Measurements from ENCODE around the gene SCN9A. TPM values are rescaled to one million over a fixed set of nuclear protein-coding genes. Genes with fewer than 3 reads are reported as not detected.

Gene SCN9A
- total and polyA plus RNA-seq, 2 of the 4 experiments (the other 2 are of a cell fraction): 40.1 to 135 TPM

GRCh38 chr2:166334805-166335204 lies 40.9 kb downstream of the SCN9A start:
- ChIA-PET CTCF (interaction anchor here (0.6 to 0.7 kb wide), 2 partner anchors 27 to 207 kb away, joined by 3 read pairs; partner anchors contain the start of gene SCN1A), POLR2A (ENCODE audit: unreplicated experiment) (no interaction called here)
- Histone ChIP-seq H3K27me3 (ENCODE audit: control insufficient read depth, insufficient read depth, low read length) (no peaks in the 10 kb centered on the region), H2AK9ac (replicated peaks; ENCODE audit: low read depth, low read length, poor library complexity) (no peak overlapping the region), H3K14ac (replicated peaks; ENCODE audit: low read depth, low read length) (no peak overlapping the region), H4K5ac (ENCODE audit: low read depth, low read length) (no peak overlapping the region), H3K4ac (ENCODE audit: low read depth, low read length) (no peak overlapping the region), H2AFZ (replicated peaks; ENCODE audit: low read length, poor library complexity) (no peak overlapping the region), H3K4me1 (ENCODE audit: control insufficient read depth, insufficient read depth, low read length) (peaks cover 6% of the 10 kb centered on the region), H2BK20ac (ENCODE audit: low read depth, low read length) (no peak overlapping the region), H3K27ac (ENCODE audit: insufficient read depth, low read length) (no peak overlapping the region), H3K36me3 (ENCODE audit: control insufficient read depth, insufficient read depth, low read length) (no peaks in the 10 kb centered on the region), H2BK15ac (ENCODE audit: low read depth, low read length) (no peak overlapping the region), H2AK5ac (ENCODE audit: low read depth, low read length) (no peak overlapping the region), H4K8ac (ENCODE audit: low read depth in 2 of 2, low read length in 2 of 2) (no peak overlapping the region), H4K91ac (ENCODE audit: insufficient read depth, low read depth, low read length) (no peak overlapping the region), H3K23ac (ENCODE audit: low read depth, low read length) (no peak overlapping the region), H3K4me3 (ENCODE audit: insufficient read depth, low read depth, low read length) (no peak overlapping the region), H3K4me2 (ENCODE audit: low read depth, low read length) (no peak overlapping the region), H3K9ac (ENCODE audit: low read depth, low read length) (no peak overlapping the region), H3K56ac (ENCODE audit: extremely low read depth, insufficient read depth, low read length) (no peak overlapping the region), H3K79me1 (ENCODE audit: low read depth in 1 of 2, low read length in 2 of 2) (peaks cover 20 to 30% of the 10 kb centered on the region in 2 experiments), H3K18ac (ENCODE audit: low read depth, low read length) (no peak overlapping the region), H4K20me1 (ENCODE audit: insufficient read depth, low read length) (no peaks in the 10 kb centered on the region), H3K9me3 (ENCODE audit: control insufficient read depth, insufficient read depth, low read length) (no peaks in the 10 kb centered on the region), H3K9me1 (ENCODE audit: insufficient read depth, low read length) (no peaks in the 10 kb centered on the region), H2BK120ac (ENCODE audit: low read depth, low read length) (no peak overlapping the region), H2BK5ac (ENCODE audit: low read depth, low read length, poor library complexity, severe bottlenecking) (peak overlapping the region; percentile 15)
- dilution Hi-C loops (cut with HindIII; ENCODE audit: low sequenced_read_pairs, unreplicated experiment) (no loop called here), intact Hi-C loops (cut with micrococcal nuclease) (no loop called here), in situ Hi-C loops (cut with MboI; ENCODE audit: low sequenced_read_pairs) (no loop called here)
- no peak for TF ChIP-seq SMC3 (IDR thresholded peaks at IDR 0.05; ENCODE audit: low read depth, low read length)
- no peak for TF ChIP-seq RFX5 (IDR thresholded peaks at IDR 0.05; ENCODE audit: low read depth, low read length)
- TF ChIP-seq CTCF (conservative IDR thresholded peaks at IDR 0.05; ENCODE audit: low read depth, low read length): no peak
- TF ChIP-seq MAZ (IDR thresholded peaks at IDR 0.05; ENCODE audit: borderline replicate concordance, low read depth, low read length): no peak
- TF ChIP-seq CHD1 (IDR thresholded peaks at IDR 0.05; ENCODE audit: low read depth, low read length): no peak
- TF ChIP-seq USF2 (IDR thresholded peaks at IDR 0.05; ENCODE audit: low read depth, low read length): no peak
- TF ChIP-seq FOS (IDR thresholded peaks at IDR 0.05; ENCODE audit: low read depth, low read length): no peak
- no peak for TF ChIP-seq BHLHE40 (IDR thresholded peaks at IDR 0.05; ENCODE audit: low read depth, low read length)
- TF ChIP-seq CEBPB (IDR thresholded peaks at IDR 0.05; ENCODE audit: low read depth, low read length): no peak
- ATAC-seq (ENCODE audit: low read depth) (no peak), DNase-seq (no peak)
- no TSS peak for BruUV-seq (replicated peaks)
